Spleen (tissue), 7 donors: ENCODE measurements around the gene ZNF768.

Source experiments
- POLR2A ChIP-seq, 3 donors: fragments of 450-650 bp; IDR thresholded peaks; one replicate each; pipeline ENCODE4 v1.5.1; 2017; ENCODE audit warnings: antibody characterized with exemption in 3 of 3, mild to moderate bottlenecking in 1 of 3
- TF ChIP-seq, protein P1 (sequence below), 11 experiments: fragments of 200-600 bp in 7 of 11; fragments of 450-650 bp in 4 of 11; sonication (generic) in 4 of 11; IDR thresholded peaks in 8 of 11; conservative IDR thresholded peaks in 3 of 11; 1 replicate in 7 of 11; 2 replicates in 4 of 11; pipeline versions ENCODE4 v1.4.0 to v1.8.0; 2016 to 2021; ENCODE audit warnings: antibody characterized with exemption in 11 of 11, inconsistent platforms in 4 of 11, mild to moderate bottlenecking in 1 of 11
- donor health status: DM: no; HTN: no; CAD: no; lungs with moderate emphysema.
- donor health status: DM: no; HTN: no; CAD: no.
- donor health status: DM: no; HTN: no; CAD: no.

DNA sequence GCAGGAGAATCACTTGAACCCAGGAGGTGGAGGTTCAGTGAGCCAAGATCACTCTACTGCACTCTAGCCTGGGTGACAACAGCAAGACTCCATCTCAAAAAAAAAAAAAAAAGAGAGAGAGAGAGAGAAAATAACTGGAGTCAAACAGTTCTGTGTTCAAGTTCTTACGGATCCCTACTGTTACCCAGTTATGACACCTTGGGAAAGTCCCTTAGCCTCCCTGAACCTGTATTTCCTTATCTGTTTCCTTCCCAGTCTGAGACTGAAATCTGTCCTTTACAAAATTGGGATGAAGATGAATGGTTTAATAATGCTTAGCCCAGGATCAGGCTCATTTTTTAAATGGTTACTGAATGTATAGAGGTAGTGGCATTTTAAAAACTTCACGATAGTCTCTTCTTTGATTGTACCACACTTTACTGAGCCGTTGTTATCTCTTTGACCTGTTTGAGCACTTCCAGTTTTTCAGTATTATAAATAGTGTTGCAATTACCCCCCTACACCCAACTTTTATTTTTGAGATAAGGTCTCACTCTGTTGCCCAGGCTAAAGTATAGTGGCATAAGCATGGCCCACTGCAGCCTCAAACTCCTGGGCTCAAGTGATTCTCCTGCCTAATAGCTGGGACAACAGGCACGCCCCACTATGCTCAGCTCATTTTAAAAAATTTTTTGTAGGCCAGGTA lies 17.1 kb downstream of the ZNF768 start:
- TF ChIP-seq POLR2A (IDR thresholded peaks at IDR 0.05) = no peak
- TF ChIP-seq, protein P1, sequence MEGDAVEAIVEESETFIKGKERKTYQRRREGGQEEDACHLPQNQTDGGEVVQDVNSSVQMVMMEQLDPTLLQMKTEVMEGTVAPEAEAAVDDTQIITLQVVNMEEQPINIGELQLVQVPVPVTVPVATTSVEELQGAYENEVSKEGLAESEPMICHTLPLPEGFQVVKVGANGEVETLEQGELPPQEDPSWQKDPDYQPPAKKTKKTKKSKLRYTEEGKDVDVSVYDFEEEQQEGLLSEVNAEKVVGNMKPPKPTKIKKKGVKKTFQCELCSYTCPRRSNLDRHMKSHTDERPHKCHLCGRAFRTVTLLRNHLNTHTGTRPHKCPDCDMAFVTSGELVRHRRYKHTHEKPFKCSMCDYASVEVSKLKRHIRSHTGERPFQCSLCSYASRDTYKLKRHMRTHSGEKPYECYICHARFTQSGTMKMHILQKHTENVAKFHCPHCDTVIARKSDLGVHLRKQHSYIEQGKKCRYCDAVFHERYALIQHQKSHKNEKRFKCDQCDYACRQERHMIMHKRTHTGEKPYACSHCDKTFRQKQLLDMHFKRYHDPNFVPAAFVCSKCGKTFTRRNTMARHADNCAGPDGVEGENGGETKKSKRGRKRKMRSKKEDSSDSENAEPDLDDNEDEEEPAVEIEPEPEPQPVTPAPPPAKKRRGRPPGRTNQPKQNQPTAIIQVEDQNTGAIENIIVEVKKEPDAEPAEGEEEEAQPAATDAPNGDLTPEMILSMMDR (IDR thresholded peaks at IDR 0.05 in 8 of 11, conservative IDR thresholded peaks at IDR 0.05 in 3 of 11) = no peak
